Smooth muscle cell (in vitro differentiated cells): ENCODE data around the gene ETV4. TPM values are rescaled to one million over a fixed set of nuclear protein-coding genes. Genes with fewer than 3 reads are reported as not detected.

ENCODE experiments used
- DNase-seq: peaks from one replicate; lab custom pipeline; 2025; ENCODE audit not compliant: unreplicated experiment; lab: John Stamatoyannopoulos, UW
- H2AFZ ChIP-seq: fragments of 200-600 bp; sonication (generic); 2 replicates; pipeline ENCODE4 v1.6.0; 2016; ENCODE audit warnings: antibody characterized with exemption, low read depth, mild to moderate bottlenecking
- H3F3A ChIP-seq: fragments of 200-600 bp; sonication (generic); 2 replicates; pipeline ENCODE4 v1.6.0; 2017; ENCODE audit warnings: antibody characterized with exemption, low read depth
- H3K27ac ChIP-seq: fragments of 200-600 bp; sonication (generic); 2 replicates; pipeline ENCODE4 v1.5.1; 2016; ENCODE audit warnings: low read depth, mild to moderate bottlenecking
- H3K27me3 ChIP-seq: fragments of 200-600 bp; sonication (generic); 2 replicates; pipeline ENCODE4 v1.6.1; 2016; ENCODE audit warnings: low read depth, mild to moderate bottlenecking
- H3K36me3 ChIP-seq: fragments of 200-600 bp; sonication (generic); 2 replicates; pipeline ENCODE4 v1.5.1; 2016; ENCODE audit warnings: low read depth
- H3K4me1 ChIP-seq: fragments of 200-600 bp; sonication (generic); 2 replicates; pipeline ENCODE4 v1.5.1; 2016; ENCODE audit warnings: low read depth
- H3K4me2 ChIP-seq: fragments of 200-600 bp; sonication (generic); 2 replicates; pipeline ENCODE4 v1.6.0; 2016; ENCODE audit warnings: mild to moderate bottlenecking
- H3K4me3 ChIP-seq: fragments of 200-600 bp; sonication (generic); 2 replicates; pipeline ENCODE4 v1.5.1; 2016; ENCODE audit warnings: mild to moderate bottlenecking
- H3K79me2 ChIP-seq: fragments of 200-600 bp; sonication (generic); 2 replicates; pipeline ENCODE4 v1.6.0; 2016; ENCODE audit warnings: low read depth, mild to moderate bottlenecking
- H3K9ac ChIP-seq: fragments of 200-600 bp; sonication (generic); 2 replicates; pipeline ENCODE4 v1.6.0; 2016; ENCODE audit warnings: low read depth
- H3K9me3 ChIP-seq: fragments of 200-600 bp; sonication (generic); replicated peaks from 2 replicates; pipeline ENCODE4 v1.5.1; 2016; ENCODE audit warnings: low read depth
- H4K20me1 ChIP-seq: fragments of 200-600 bp; sonication (generic); 2 replicates; pipeline ENCODE4 v1.6.0; 2016; ENCODE audit warnings: low read depth
- WGBS: methylation state at CpG from one replicate; pipeline ENCODE4 v1.1.7; 2016; ENCODE audit warnings: low lambda C conversion rate; 5-methylcytosine and 5-hydroxymethylcytosine counted together
- polyA plus RNA-seq: library from polyadenylated mRNA; unstranded; fragments of >200 nt; fragmentation: Nextera tagmentation; extraction: Ambion mirVana; gene quantifications from 2 replicates; pipeline ENCODE4 v1.2.1, GENCODE V29; 2016
- total RNA-seq: library from RNA; depleted of rRNA; stranded (reverse); fragments of >200 nt; gene quantifications from 2 replicates; pipeline ENCODE4 v1.2.3, GENCODE V29; 2014
- TF ChIP-seq, protein P1 (sequence below): fragments of 200-600 bp; sonication (generic); IDR thresholded peaks from 2 replicates; pipeline ENCODE4 v1.5.1; 2017; ENCODE audit warnings: borderline replicate concordance, mild to moderate bottlenecking, antibody characterized with exemption; ENCODE audit not compliant: insufficient read depth, poor library complexity, severe bottlenecking

ETV4 gene
- total and polyA plus RNA-seq, 2 experiments from 2014 or later: 21.7 to 33.5 TPM

DNA sequence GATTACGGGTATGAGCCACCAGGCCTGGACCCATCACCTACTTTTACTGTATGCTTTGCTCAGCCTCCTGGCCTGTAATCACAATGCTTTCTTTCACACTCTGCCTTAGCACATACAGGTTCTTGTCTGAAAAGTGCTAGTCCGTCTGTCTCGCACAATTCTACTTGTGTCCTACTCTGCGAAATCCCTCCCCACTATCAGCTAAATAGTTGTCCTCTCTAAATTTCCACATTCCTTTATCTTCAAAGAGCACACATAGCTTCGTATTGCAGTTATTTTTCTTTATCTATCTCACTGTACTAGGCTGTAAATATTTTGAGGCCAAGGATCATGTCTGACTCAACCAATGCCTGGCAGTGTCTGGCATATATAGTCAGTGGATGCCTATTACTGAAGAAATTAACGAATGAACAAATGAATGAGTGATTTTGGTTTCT is 38.5 kb upstream of the ETV4 start:
- DNase-seq: no peak
- H3K27ac ChIP-seq: peak overlapping the region; percentile 58

DNA sequence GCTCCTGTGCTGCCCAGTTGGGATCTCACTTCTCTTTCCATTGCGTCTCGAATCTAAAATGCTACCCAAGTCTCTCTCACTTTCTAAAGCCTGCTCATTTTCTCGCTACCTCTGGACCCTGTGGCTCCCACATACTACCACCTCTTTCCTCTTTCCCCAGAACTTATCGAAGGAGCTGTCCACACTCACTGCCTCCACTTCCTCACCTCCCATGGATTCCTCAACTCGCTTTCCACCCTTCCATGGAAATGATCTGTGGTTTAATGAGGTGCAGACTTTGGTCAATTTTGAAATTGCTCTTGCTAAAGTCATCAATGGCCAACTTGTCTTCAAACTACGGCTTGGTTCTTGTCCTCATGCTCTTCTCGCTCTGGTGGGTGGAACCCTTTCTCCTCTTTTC is 37.2 kb upstream of the ETV4 start:
- no peaks in the 10 kb centered on the region for H4K20me1 ChIP-seq
- H3K4me2 ChIP-seq: peak overlapping the region; percentile 10
- H3K79me2 ChIP-seq: no peaks in the 10 kb centered on the region
- 94% methylated on average over 7 of the region's 7 CpGs for WGBS
- no peak overlapping the region for H3K4me3 ChIP-seq
- no peak overlapping the region for H3K9ac ChIP-seq
- no peaks in the 10 kb centered on the region for H3K36me3 ChIP-seq
- no peaks in the 10 kb centered on the region for H3K27me3 ChIP-seq
- no peak for DNase-seq
- peaks cover 14% of the 10 kb centered on the region for H3K4me1 ChIP-seq
- H3F3A ChIP-seq: peaks cover 5% of the 10 kb centered on the region
- TF ChIP-seq, protein P1, sequence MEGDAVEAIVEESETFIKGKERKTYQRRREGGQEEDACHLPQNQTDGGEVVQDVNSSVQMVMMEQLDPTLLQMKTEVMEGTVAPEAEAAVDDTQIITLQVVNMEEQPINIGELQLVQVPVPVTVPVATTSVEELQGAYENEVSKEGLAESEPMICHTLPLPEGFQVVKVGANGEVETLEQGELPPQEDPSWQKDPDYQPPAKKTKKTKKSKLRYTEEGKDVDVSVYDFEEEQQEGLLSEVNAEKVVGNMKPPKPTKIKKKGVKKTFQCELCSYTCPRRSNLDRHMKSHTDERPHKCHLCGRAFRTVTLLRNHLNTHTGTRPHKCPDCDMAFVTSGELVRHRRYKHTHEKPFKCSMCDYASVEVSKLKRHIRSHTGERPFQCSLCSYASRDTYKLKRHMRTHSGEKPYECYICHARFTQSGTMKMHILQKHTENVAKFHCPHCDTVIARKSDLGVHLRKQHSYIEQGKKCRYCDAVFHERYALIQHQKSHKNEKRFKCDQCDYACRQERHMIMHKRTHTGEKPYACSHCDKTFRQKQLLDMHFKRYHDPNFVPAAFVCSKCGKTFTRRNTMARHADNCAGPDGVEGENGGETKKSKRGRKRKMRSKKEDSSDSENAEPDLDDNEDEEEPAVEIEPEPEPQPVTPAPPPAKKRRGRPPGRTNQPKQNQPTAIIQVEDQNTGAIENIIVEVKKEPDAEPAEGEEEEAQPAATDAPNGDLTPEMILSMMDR: no peak
- H3K27ac ChIP-seq: no peak overlapping the region
- no peak overlapping the region for H2AFZ ChIP-seq
- H3K9me3 ChIP-seq: no peaks in the 10 kb centered on the region

More for the DNA sequence above, 38.5 kb upstream of the ETV4 start:
- WGBS: 9% methylated on average over 6 of the region's 6 CpGs
- Histone ChIP-seq H3K27me3 (no peaks in the 10 kb centered on the region), H3K36me3 (no peaks in the 10 kb centered on the region), H2AFZ (no peak overlapping the region), H3K9me3 (no peaks in the 10 kb centered on the region), H3K4me3 (no peak overlapping the region), H3K9ac (no peak overlapping the region), H3K4me2 (peak overlapping the region; percentile 10), H3K79me2 (no peaks in the 10 kb centered on the region), H3K4me1 (peaks cover 5% of the 10 kb centered on the region), H4K20me1 (no peaks in the 10 kb centered on the region), H3F3A (peaks cover 5% of the 10 kb centered on the region)
- TF ChIP-seq, protein P1: no peak

DNA sequence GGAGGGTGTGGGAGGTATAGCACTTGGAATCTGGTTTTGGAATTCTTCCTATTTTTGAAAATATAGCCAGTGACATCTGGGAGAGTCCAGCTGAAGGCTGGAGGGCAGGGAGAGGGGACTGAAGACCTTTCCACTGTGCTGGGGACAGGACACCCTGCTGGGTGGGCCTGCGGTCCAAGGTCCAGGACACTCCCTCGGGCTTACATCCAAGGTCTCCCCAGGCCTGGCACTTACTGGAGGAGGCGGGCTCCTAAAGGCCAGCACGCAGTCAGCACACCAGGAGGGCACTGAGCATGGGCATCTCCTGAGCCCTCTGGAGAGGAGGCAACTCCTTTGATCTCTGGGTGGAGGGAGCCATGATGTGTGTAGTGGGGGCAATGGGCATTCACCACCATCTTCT is 35.5 kb upstream of the ETV4 start:
- Histone ChIP-seq H3K4me3 (no peak overlapping the region), H4K20me1 (no peaks in the 10 kb centered on the region), H3K27me3 (no peaks in the 10 kb centered on the region), H3K4me2 (no peak overlapping the region), H3K27ac (no peak overlapping the region), H3F3A (peaks cover 2% of the 10 kb centered on the region), H3K9ac (no peak overlapping the region), H3K4me1 (peaks cover 26% of the 10 kb centered on the region), H3K9me3 (no peaks in the 10 kb centered on the region), H3K36me3 (no peaks in the 10 kb centered on the region), H3K79me2 (no peaks in the 10 kb centered on the region), H2AFZ (no peak overlapping the region)
- WGBS: 98% methylated on average over 4 of the region's 4 CpGs
- TF ChIP-seq, protein P1: no peak
- DNase-seq: no peak

DNA sequence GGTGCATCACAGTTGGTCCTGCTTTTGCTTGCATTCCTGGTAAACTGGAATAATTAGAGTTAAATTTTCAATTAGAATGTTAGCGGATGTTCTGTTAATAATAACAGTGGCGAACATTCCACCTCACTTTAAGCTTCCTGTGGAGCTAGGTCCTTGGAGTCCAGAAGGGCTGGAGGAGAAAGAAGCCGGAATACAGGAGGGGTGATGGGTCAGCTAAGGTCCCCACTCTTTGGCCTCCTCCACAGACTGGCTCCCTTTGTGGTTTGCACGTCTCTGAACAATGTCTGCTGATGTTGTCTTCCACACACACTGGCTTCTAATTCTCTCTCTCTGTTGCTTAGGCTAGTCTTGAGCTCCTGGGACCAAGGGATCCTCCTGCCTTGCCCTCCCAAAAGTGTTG is 35.0 kb upstream of the ETV4 start:
- Histone ChIP-seq H3F3A (no peaks in the 10 kb centered on the region), H3K36me3 (no peaks in the 10 kb centered on the region), H2AFZ (no peak overlapping the region), H3K4me2 (no peak overlapping the region), H3K4me1 (peaks cover 26% of the 10 kb centered on the region), H3K79me2 (no peaks in the 10 kb centered on the region), H3K27ac (no peak overlapping the region), H3K4me3 (no peak overlapping the region), H4K20me1 (no peaks in the 10 kb centered on the region), H3K9ac (no peak overlapping the region), H3K27me3 (no peaks in the 10 kb centered on the region), H3K9me3 (no peaks in the 10 kb centered on the region)
- 76% methylated on average over 4 of the region's 4 CpGs for WGBS
- TF ChIP-seq, protein P1: no peak
- DNase-seq: no peak
